Uterus (tissue), 4 donors: ENCODE measurements around the gene HADH. TPM values are rescaled to one million over a fixed set of nuclear protein-coding genes. Genes with fewer than 3 reads are reported as not detected.
A peak's percentile ranks its signal among the peaks of the same experiment; 100 is the strongest.

Source experiments
- DNase-seq, 2 donors: peaks; one replicate each; pipeline ENCODE4 v3.0.0-alpha.2; 2019 to 2020
- H3K27ac ChIP-seq, 2 donors: fragments of 200-600 bp; sonication (generic); 1 replicate in 1 of 2; 2 replicates in 1 of 2; pipeline ENCODE4 v1.5.1; 2016 to 2018
- H3K27me3 ChIP-seq, 2 donors: fragments of 200-600 bp; sonication (generic); one replicate each; pipeline ENCODE4 v1.5.1; 2018 to 2019; ENCODE audit warnings: control low read depth in 1 of 2
- H3K36me3 ChIP-seq, 2 donors: fragments of 200-600 bp; sonication (generic); one replicate each; pipeline ENCODE4 v1.5.1; 2019; ENCODE audit warnings: control low read depth in 1 of 2
- H3K4me1 ChIP-seq, 2 donors: fragments of 200-600 bp; sonication (generic); one replicate each; pipeline ENCODE4 v1.5.1; 2018 to 2019; ENCODE audit warnings: control low read depth in 1 of 2
- H3K4me3 ChIP-seq, 2 donors: fragments of 200-600 bp; sonication (generic); 1 replicate in 1 of 2; 2 replicates in 1 of 2; pipeline ENCODE4 v1.5.1; 2018 to 2019; ENCODE audit warnings: mild to moderate bottlenecking in 1 of 2
- H3K9me3 ChIP-seq, 2 donors: fragments of 200-600 bp; sonication (generic); one replicate each; pipeline ENCODE4 v1.5.1; 2019; ENCODE audit warnings: control low read depth in 1 of 2
- POLR2A ChIP-seq, 2 donors: fragments of 450-650 bp; IDR thresholded peaks; one replicate each; pipeline ENCODE4 v1.6.1; 2016; ENCODE audit warnings: antibody characterized with exemption in 2 of 2, mild to moderate bottlenecking in 1 of 2, moderate library complexity in 1 of 2
- intact Hi-C: fragments of 100-400 bp; cut with DNase I; formaldehyde crosslinking; loops from one replicate; pipeline ENCODE4 v1.15.1; 2023; ENCODE audit warnings: low total_unique reads
- total RNA-seq, 4 donors: library from RNA; depleted of rRNA in 3 of 4; stranded (reverse); fragments of >200 nt in 3 of 4; gene quantifications; one replicate each; pipeline versions ENCODE4 v1.1.0 to v1.2.4, GENCODE V29; 2014 to 2023
- TF ChIP-seq, protein P1 (sequence below), 4 experiments: fragments of 200-600 bp in 2 of 4; fragments of 450-650 bp in 2 of 4; sonication (generic) in 2 of 4; IDR thresholded peaks; one replicate each; pipeline ENCODE4 v1.5.1; 2016 to 2019; ENCODE audit warnings: antibody characterized with exemption in 4 of 4, mild to moderate bottlenecking in 2 of 4, moderate library complexity in 1 of 4
- donor health status: DM: yes; HTN: yes; CAD: no.

The HADH gene
- total RNA-seq = 10 to 100 TPM; 32.0 to 63.5 (median 50.0) TPM

DNA sequence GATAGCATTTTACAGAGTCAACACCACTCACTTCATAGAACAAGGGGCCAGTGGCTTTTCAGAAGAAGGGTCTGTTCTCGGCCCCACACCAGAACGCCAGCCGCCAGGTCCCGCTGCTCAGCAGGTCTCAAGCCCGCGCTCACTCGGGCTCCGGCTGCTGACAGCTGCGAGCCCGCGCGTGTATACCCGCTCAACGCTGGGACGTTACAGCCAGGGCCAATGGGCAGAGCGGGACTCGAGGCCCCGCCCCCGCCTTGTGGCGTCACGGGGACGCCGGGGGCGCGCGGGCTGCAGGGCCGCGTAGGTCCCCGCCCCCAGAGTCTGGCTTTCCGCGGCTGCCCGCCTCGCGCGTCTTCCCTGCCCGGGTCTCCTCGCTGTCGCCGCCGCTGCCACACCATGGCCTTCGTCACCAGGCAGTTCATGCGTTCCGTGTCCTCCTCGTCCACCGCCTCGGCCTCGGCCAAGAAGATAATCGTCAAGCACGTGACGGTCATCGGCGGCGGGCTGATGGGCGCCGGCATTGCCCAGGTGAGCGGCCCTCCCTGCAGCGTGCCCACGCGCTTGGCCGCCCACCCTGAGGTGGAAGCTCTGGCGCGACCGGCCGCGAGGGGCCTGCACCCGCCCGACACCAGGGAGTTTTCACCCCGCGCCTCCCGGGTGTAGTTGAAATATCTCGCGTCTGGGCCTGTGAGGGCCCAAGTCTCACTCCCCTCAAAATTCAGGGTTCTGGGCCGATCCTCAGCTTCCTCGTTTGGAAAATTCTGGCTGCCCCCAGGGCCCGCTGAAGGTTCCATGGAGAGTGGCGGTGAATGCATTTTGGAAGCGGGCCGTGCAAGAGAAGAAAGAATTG is at the start of gene HADH:
TSS of gene HADH (plus strand) at position 353 of the 850 bp plus-strand sequence. CDS start at position 397, 44 bp downstream.
- peak; percentile 91 to 94 for TF ChIP-seq POLR2A (IDR thresholded peaks at IDR 0.05)
- TF ChIP-seq, protein P1, sequence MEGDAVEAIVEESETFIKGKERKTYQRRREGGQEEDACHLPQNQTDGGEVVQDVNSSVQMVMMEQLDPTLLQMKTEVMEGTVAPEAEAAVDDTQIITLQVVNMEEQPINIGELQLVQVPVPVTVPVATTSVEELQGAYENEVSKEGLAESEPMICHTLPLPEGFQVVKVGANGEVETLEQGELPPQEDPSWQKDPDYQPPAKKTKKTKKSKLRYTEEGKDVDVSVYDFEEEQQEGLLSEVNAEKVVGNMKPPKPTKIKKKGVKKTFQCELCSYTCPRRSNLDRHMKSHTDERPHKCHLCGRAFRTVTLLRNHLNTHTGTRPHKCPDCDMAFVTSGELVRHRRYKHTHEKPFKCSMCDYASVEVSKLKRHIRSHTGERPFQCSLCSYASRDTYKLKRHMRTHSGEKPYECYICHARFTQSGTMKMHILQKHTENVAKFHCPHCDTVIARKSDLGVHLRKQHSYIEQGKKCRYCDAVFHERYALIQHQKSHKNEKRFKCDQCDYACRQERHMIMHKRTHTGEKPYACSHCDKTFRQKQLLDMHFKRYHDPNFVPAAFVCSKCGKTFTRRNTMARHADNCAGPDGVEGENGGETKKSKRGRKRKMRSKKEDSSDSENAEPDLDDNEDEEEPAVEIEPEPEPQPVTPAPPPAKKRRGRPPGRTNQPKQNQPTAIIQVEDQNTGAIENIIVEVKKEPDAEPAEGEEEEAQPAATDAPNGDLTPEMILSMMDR (IDR thresholded peaks at IDR 0.05) = no peak
- Histone ChIP-seq H3K4me3 (peak within 1 kb of the TSS; percentile 83 to 97), H3K36me3 (no peaks in the 10 kb centered on the region), H3K4me1 (peaks cover 0 to 4% of the 10 kb centered on the region in 2 donors), H3K9me3 (no peaks in the 10 kb centered on the region), H3K27me3 (no peaks in the 10 kb centered on the region), H3K27ac (peak within 1 kb of the TSS; percentile 94 to 95)
- intact Hi-C loops = loop anchor here (10.0 kb wide), 1 partner anchor 55 kb away; the partner anchor contains the start of gene CYP2U1
- DNase-seq = peak; percentile 91 to 92

DNA sequence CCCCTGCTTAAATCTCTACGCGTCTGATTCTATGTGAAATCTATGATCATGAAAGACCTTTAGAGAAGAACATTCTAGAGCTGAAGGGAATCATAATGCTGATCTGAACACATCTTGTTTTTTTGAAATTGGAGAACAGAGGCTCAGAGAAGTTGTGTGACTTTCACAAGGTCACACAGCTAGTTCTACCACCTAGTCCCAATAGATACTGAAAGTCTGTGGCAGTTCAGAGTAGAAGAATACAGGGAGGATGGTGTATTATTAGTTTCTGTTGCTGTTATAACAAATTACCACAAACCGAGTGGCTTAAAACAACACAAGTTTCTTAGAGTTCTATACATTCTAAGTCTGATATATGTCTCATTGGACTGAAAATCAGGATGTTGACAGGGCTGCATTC is 43.9 kb upstream of the HADH start:
- Histone ChIP-seq H3K27me3 (no peaks in the 10 kb centered on the region), H3K4me1 (no peaks in the 10 kb centered on the region), H3K27ac (no peak overlapping the region), H3K36me3 (no peaks in the 10 kb centered on the region), H3K4me3 (no peak overlapping the region), H3K9me3 (no peaks in the 10 kb centered on the region)
- TF ChIP-seq, protein P1 (IDR thresholded peaks at IDR 0.05) = no peak
- TF ChIP-seq POLR2A (IDR thresholded peaks at IDR 0.05) = no peak
- intact Hi-C loops = no loop called here
- DNase-seq = no peak

DNA sequence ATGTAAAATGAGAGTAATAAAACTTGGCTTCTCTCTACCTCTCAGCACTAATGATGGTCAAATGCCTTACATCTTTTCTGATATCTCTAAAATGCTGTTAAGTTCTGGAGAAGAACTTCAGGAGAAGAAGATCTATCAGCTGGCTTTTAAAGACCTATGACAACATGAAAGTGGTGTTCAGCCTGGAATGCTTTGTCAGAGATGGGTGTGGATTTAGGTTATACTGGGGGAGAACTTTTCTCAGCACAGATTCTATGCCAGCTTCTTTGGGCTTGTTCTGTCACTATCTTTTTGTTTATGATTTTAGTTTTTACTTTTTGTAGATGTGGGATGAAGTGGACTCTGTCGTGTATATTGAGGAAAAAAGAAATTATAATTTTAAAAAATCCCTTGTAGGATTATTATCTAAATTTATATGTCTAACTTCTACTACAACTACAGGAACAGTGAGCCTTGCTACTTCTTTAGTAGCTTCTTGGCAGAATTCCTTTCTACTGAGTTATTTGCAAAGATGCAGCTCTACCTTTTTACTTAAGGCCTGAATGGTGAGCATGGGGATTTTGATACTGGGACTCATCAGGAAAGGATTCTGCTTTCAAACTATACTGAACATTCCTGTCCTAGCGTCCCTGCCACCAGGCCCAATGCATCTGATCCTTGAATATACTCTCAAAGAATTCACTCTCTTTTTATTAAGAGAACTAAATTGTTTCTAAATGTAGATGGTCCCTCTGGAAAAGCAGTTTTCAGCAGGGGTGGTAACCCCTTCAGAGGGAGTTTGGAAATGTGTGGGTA is 38.7 kb upstream of the HADH start:
- no peaks in the 10 kb centered on the region for H3K36me3 ChIP-seq
- no peaks in the 10 kb centered on the region for H3K27me3 ChIP-seq
- no peaks in the 10 kb centered on the region for H3K4me1 ChIP-seq
- TF ChIP-seq, protein P1 (IDR thresholded peaks at IDR 0.05) = no peak
- no peak for TF ChIP-seq POLR2A (IDR thresholded peaks at IDR 0.05)
- H3K4me3 ChIP-seq = no peak overlapping the region
- no peak for DNase-seq
- no peak overlapping the region for H3K27ac ChIP-seq
- intact Hi-C loops = no loop called here
- H3K9me3 ChIP-seq = no peaks in the 10 kb centered on the region

DNA sequence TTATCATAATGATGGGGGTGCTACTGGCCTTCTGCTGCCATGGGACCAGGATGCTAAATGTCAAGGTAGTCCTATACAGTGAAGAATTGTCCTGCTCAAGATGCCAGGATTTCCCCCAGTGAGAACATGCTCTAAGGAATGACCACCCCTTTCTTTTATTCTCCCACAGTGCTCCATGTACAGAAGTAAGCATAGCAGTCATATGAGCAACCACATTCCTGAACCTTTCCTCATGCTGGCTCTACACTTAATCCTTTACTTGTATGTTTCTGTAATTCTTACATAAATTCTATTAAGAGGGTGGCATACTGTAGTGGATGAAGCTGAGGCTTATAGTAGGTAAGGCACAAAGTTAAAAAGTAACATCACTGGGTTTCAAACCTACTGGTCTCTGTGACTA is 38.1 kb upstream of the HADH start:
- no peak for DNase-seq
- H3K27ac ChIP-seq = no peak overlapping the region
- H3K27me3 ChIP-seq = no peaks in the 10 kb centered on the region
- H3K36me3 ChIP-seq = no peaks in the 10 kb centered on the region
- H3K4me3 ChIP-seq = no peak overlapping the region
- intact Hi-C loops = no loop called here
- TF ChIP-seq, protein P1 (IDR thresholded peaks at IDR 0.05) = no peak
- TF ChIP-seq POLR2A (IDR thresholded peaks at IDR 0.05) = no peak
- no peaks in the 10 kb centered on the region for H3K4me1 ChIP-seq
- peaks cover 0 to 1% of the 10 kb centered on the region in 2 donors for H3K9me3 ChIP-seq

DNA sequence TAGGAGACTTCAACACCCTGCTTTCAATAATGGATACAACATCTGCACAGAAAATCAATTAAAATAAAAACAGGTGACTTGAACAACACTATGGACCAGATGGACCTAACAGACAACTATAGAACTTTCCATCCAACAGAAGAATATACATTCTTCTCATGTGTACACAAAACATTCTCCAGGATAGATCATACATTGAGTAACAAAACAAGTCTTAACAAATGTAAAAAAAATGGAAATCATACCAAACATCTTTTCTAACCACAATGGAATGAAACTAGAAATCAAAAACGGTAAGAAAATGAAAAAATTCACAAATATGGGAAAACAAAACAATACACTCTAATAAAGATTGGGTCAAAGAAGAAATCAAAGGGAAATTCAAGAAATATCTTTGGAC is 33.7 kb upstream of the HADH start:
- Histone ChIP-seq H3K4me1 (no peaks in the 10 kb centered on the region), H3K9me3 (peaks cover 0 to 3% of the 10 kb centered on the region in 2 donors), H3K27me3 (no peaks in the 10 kb centered on the region), H3K36me3 (no peaks in the 10 kb centered on the region), H3K27ac (no peak overlapping the region), H3K4me3 (no peak overlapping the region)
- no peak for TF ChIP-seq POLR2A (IDR thresholded peaks at IDR 0.05)
- TF ChIP-seq, protein P1 (IDR thresholded peaks at IDR 0.05) = no peak
- no peak for DNase-seq
- intact Hi-C loops = no loop called here
